HEK293 (cell line): ENCODE data around the gene MMP24OS.
A peak's percentile ranks its signal among the peaks of the same experiment; 100 is the strongest.

Experiments
- CTCF ChIA-PET: fragments of 350-600 bp; formaldehyde crosslinking; extraction: SDS; loops from one replicate; lab custom pipeline; 2021; ENCODE audit warnings: antibody characterized with exemption; lab: Yijun Ruan, JAX
- POLR2A ChIA-PET: fragments of 300-600 bp; formaldehyde crosslinking; extraction: SDS; loops from one replicate; lab custom pipeline; 2020; ENCODE audit warnings: antibody characterized with exemption, inconsistent platforms; lab: Yijun Ruan, JAX
- H3K27ac ChIP-seq: fragments of 200-500 bp; sonication (Bioruptor generic); 2 replicates; pipeline ENCODE4 v1.5.1; 2014; ENCODE audit warnings: low read depth, low read length, control low read depth, inconsistent platforms; ENCODE audit errors: extremely low read depth
- H3K36me3 ChIP-seq, 2 experiments: fragments of 200-500 bp in 1 of 2; sonication (Bioruptor generic) in 1 of 2; 1 replicate in 1 of 2; 2 replicates in 1 of 2; pipeline ENCODE4 v1.5.1; 2014 to 2017; ENCODE audit warnings: inconsistent platforms in 2 of 2, low read length in 2 of 2; ENCODE audit not compliant: control insufficient read depth in 2 of 2, insufficient read depth in 1 of 2
- H3K4me1 ChIP-seq: fragments of 200-500 bp; sonication (Bioruptor generic); 2 replicates; pipeline ENCODE4 v1.5.1; 2014; ENCODE audit warnings: mild to moderate bottlenecking, low read length, inconsistent platforms; ENCODE audit not compliant: control insufficient read depth, insufficient read depth
- H3K4me3 ChIP-seq: 2 replicates; pipeline ENCODE4 v1.5.1; 2011; ENCODE audit warnings: low read depth, mild to moderate bottlenecking, control low read depth, low read length, moderate library complexity
- H3K9me3 ChIP-seq: fragments of 200-500 bp; sonication (Bioruptor generic); 2 replicates; pipeline ENCODE4 v1.5.1; 2014; ENCODE audit warnings: low read depth, low read length, inconsistent platforms; ENCODE audit not compliant: control insufficient read depth, insufficient read depth
- ELK4 ChIP-seq: IDR thresholded peaks from 2 replicates; pipeline ENCODE4 v1.6.1; 2011; ENCODE audit warnings: mild to moderate bottlenecking, low read depth, low read length, borderline replicate concordance
- GLI2 ChIP-seq: fragments of 450-650 bp; formaldehyde crosslinking; IDR thresholded peaks from 2 replicates; pipeline ENCODE4; 2017; ENCODE audit warnings: missing biosample characterization, missing genetic modification characterization, low read depth, borderline replicate concordance
- PRDM1 ChIP-seq: fragments of 450-650 bp; formaldehyde crosslinking; IDR thresholded peaks from 2 replicates; pipeline ENCODE4; 2016; ENCODE audit warnings: missing biosample characterization, missing genetic modification characterization
- PRDM6 ChIP-seq: fragments of 450-650 bp; formaldehyde crosslinking; IDR thresholded peaks from 2 replicates; pipeline ENCODE4 v1.5.1; 2017; ENCODE audit warnings: missing biosample characterization, missing genetic modification characterization
- SALL2 ChIP-seq: fragments of 450-650 bp; formaldehyde crosslinking; IDR thresholded peaks from 2 replicates; pipeline ENCODE4 v1.5.0; 2017; ENCODE audit warnings: missing biosample characterization, mild to moderate bottlenecking, missing genetic modification characterization, borderline replicate concordance
- TSHZ1 ChIP-seq: fragments of 450-650 bp; formaldehyde crosslinking; IDR thresholded peaks from 2 replicates; pipeline ENCODE4 v1.5.1; 2016; ENCODE audit warnings: missing biosample characterization, missing genetic modification characterization, borderline replicate concordance
- ZBTB21 ChIP-seq: fragments of 450-650 bp; formaldehyde crosslinking; IDR thresholded peaks from 2 replicates; pipeline ENCODE4 v1.5.1; 2017; ENCODE audit warnings: missing biosample characterization, missing genetic modification characterization
- ZBTB44 ChIP-seq: fragments of 450-650 bp; IDR thresholded peaks from 2 replicates; pipeline ENCODE4 v1.5.1; 2018; ENCODE audit warnings: missing biosample characterization, mild to moderate bottlenecking, missing genetic modification characterization
- ZFP37 ChIP-seq: fragments of 450-650 bp; formaldehyde crosslinking; IDR thresholded peaks from 2 replicates; pipeline ENCODE4 v1.5.1; 2016; ENCODE audit warnings: missing biosample characterization, missing genetic modification characterization
- ZNF174 ChIP-seq: fragments of 450-650 bp; formaldehyde crosslinking; IDR thresholded peaks from 2 replicates; pipeline ENCODE4 v1.5.0; 2017; ENCODE audit warnings: missing biosample characterization, mild to moderate bottlenecking, missing genetic modification characterization
- ZNF211 ChIP-seq: fragments of 450-650 bp; formaldehyde crosslinking; IDR thresholded peaks from 2 replicates; pipeline ENCODE4 v1.5.1; 2016; ENCODE audit warnings: low read depth, missing biosample characterization, missing genetic modification characterization
- ZNF223 ChIP-seq: fragments of 450-650 bp; formaldehyde crosslinking; IDR thresholded peaks from 2 replicates; pipeline ENCODE4 v1.5.1; 2016; ENCODE audit warnings: missing biosample characterization, missing genetic modification characterization
- ZNF24 ChIP-seq: fragments of 450-650 bp; formaldehyde crosslinking; IDR thresholded peaks from 2 replicates; pipeline ENCODE4 v1.5.1; 2016; ENCODE audit warnings: missing biosample characterization, missing genetic modification characterization
- ZNF266 ChIP-seq: fragments of 450-650 bp; formaldehyde crosslinking; IDR thresholded peaks from 2 replicates; pipeline ENCODE4 v1.5.1; 2016; ENCODE audit warnings: missing biosample characterization, missing genetic modification characterization, low read depth
- ZNF362 ChIP-seq: fragments of 450-650 bp; formaldehyde crosslinking; IDR thresholded peaks from 2 replicates; pipeline ENCODE4 v1.5.1; 2016; ENCODE audit warnings: missing biosample characterization, missing genetic modification characterization
- ZNF37A ChIP-seq: fragments of 450-650 bp; IDR thresholded peaks from 2 replicates; pipeline ENCODE4 v1.5.1; 2018; ENCODE audit warnings: missing biosample characterization, missing genetic modification characterization
- ZNF521 ChIP-seq: fragments of 450-650 bp; formaldehyde crosslinking; IDR thresholded peaks from 2 replicates; pipeline ENCODE4 v1.5.1; 2017; ENCODE audit warnings: missing biosample characterization, mild to moderate bottlenecking, missing genetic modification characterization
- ZNF529 ChIP-seq: fragments of 450-650 bp; formaldehyde crosslinking; IDR thresholded peaks from 2 replicates; pipeline ENCODE4 v1.5.1; 2017; ENCODE audit warnings: missing genetic modification characterization, missing biosample characterization; ENCODE audit not compliant: insufficient replicate concordance
- ZNF549 ChIP-seq: fragments of 450-650 bp; IDR thresholded peaks from 2 replicates; pipeline ENCODE4 v1.5.1; 2018; ENCODE audit warnings: missing biosample characterization, missing genetic modification characterization, mild to moderate bottlenecking, inconsistent platforms, moderate library complexity
- ZNF561 ChIP-seq: fragments of 450-650 bp; IDR thresholded peaks from 2 replicates; pipeline ENCODE4 v1.5.1; 2018; ENCODE audit warnings: missing biosample characterization, missing genetic modification characterization, borderline replicate concordance
- ZNF585B ChIP-seq: fragments of 450-650 bp; formaldehyde crosslinking; IDR thresholded peaks from 2 replicates; pipeline ENCODE4 v1.5.1; 2016; ENCODE audit warnings: missing biosample characterization, missing genetic modification characterization

Gene MMP24OS

GRCh38 chr20:35318502-35319157, 40.7 kb upstream of the MMP24OS start (continued):
- TF ChIP-seq ZBTB21 (peak; percentile 69; the same call in 1 of the 2 replicates), ZNF24 (tag by site-specific recombination) (peak; percentile 71), ZNF521 (tag by site-specific recombination) (no peak), TSHZ1 (tag by site-specific recombination) (peak; percentile 69; the same call in 1 of the 2 replicates), SALL2 (no peak), ZNF266 (no peak)

GRCh38 chr20:35317416-35318210, 39.7 kb upstream of the MMP24OS start:
- H3K9me3 ChIP-seq: no peaks in the 10 kb centered on the region
- H3K27ac ChIP-seq: peak overlapping the region; percentile 65
- TF ChIP-seq ZNF549 (tag by site-specific recombination): no peak
- TF ChIP-seq, all 188 proteins: peak for 0
- peaks cover 34% of the 10 kb centered on the region for H3K4me1 ChIP-seq
- CTCF ChIA-PET: interaction anchor here (1.0 to 3.6 kb wide), 5 partner anchors 9 to 130 kb away, joined by 3 to 66 read pairs (median 5); no protein-coding TSS in a partner anchor
- POLR2A ChIA-PET: interaction anchor here (1.0 to 1.9 kb wide), 4 partner anchors 12 to 137 kb away, joined by 3 to 10 read pairs (median 5); partner anchors contain the start of gene EIF6
- H3K36me3 ChIP-seq: no peaks in the 10 kb centered on the region
- no peak overlapping the region for H3K4me3 ChIP-seq

- CTCF ChIA-PET: interaction anchor here (0.7 to 3.6 kb wide), 4 partner anchors 12 to 935 kb away, joined by 3 to 66 read pairs (median 3); no protein-coding TSS in a partner anchor
- peaks cover 43% of the 10 kb centered on the region for H3K4me1 ChIP-seq
Measured at GRCh38 chr20:35316086-35316485, 38.2 kb upstream of the MMP24OS start.

More at GRCh38 chr20:35316086-35316485, 38.2 kb upstream of the MMP24OS start:
- POLR2A ChIA-PET: no interaction called here
- H3K4me3 ChIP-seq: no peak overlapping the region
- no peak for TF ChIP-seq ZNF529 (tag by site-specific recombination)
- no peak for TF ChIP-seq PRDM1 (tag by site-specific recombination)
- no peak for TF ChIP-seq ZNF561 (tag by site-specific recombination)
- TF ChIP-seq ZBTB44 (tag by site-specific recombination): no peak
- no peak for TF ChIP-seq ELK4
- TF ChIP-seq ZNF211 (tag by site-specific recombination): no peak
- no peak for TF ChIP-seq ZNF585B (tag by site-specific recombination)
- no peak for TF ChIP-seq ZFP37 (tag by site-specific recombination)
- no peak for TF ChIP-seq GLI2
- no peak for TF ChIP-seq ZNF362
- TF ChIP-seq ZNF223 (tag by site-specific recombination): no peak
- TF ChIP-seq ZNF174 (tag by site-specific recombination): no peak
- TF ChIP-seq PRDM6 (tag by site-specific recombination): no peak
- no peak for TF ChIP-seq ZNF37A (tag by site-specific recombination)
- no peak overlapping the region for H3K27ac ChIP-seq
- H3K36me3 ChIP-seq: no peaks in the 10 kb centered on the region
- H3K9me3 ChIP-seq: no peaks in the 10 kb centered on the region
